Measurements from ENCODE around the gene LCE1D.

GRCh38 chr1:152786077-152786476 is 10.4 kb upstream of the LCE1D start, which contains the start of gene LCE1E:
- no peak for TF ChIP-seq POLR2A (IDR thresholded peaks at IDR 0.05; ENCODE audit: low read depth, low read length)
- TF ChIP-seq POLR2AphosphoS5 (IDR thresholded peaks at IDR 0.05; ENCODE audit: low read depth, low read length) = no peak

Measured in GM12892 (cell line).